ENCODE results near the gene FRMD3. TPM values are rescaled to one million over a fixed set of nuclear protein-coding genes. Genes with fewer than 3 reads are reported as not detected.
A peak's percentile ranks its signal among the peaks of the same experiment; 100 is the strongest.

FRMD3 gene
- total RNA-seq, 1 experiment from 2014 or later = 2.0 TPM

GRCh38 chr9:83242066-83242465, 296.1 kb downstream of the FRMD3 start:
- in situ Hi-C loops (cut with HindIII; ENCODE audit: low pct_unique_long_range_greater_than_20kb, low sequenced_read_pairs) = no loop called here
- DNase-seq (ENCODE audit: low read depth) = no peak

GRCh38 chr9:83240671-83241070, 297.5 kb downstream of the FRMD3 start:
- in situ Hi-C loops (cut with HindIII; ENCODE audit: low pct_unique_long_range_greater_than_20kb, low sequenced_read_pairs) = no loop called here
- no peak for DNase-seq (ENCODE audit: low read depth)

- in situ Hi-C loops (cut with HindIII; ENCODE audit: low pct_unique_long_range_greater_than_20kb, low sequenced_read_pairs) = no loop called here
- no peak for DNase-seq (ENCODE audit: low read depth)
Observed at GRCh38 chr9:83239747-83240146, 298.5 kb downstream of the FRMD3 start.

GRCh38 chr9:83238871-83239640, 299.1 kb downstream of the FRMD3 start:
- DNase-seq (ENCODE audit: low read depth) = no peak
- in situ Hi-C loops (cut with HindIII; ENCODE audit: low pct_unique_long_range_greater_than_20kb, low sequenced_read_pairs) = no loop called here

- no peak for DNase-seq (ENCODE audit: low read depth)
- in situ Hi-C loops (cut with HindIII; ENCODE audit: low pct_unique_long_range_greater_than_20kb, low sequenced_read_pairs) = no loop called here
Observed at GRCh38 chr9:83236029-83236696, 302.0 kb downstream of the FRMD3 start.

GRCh38 chr9:83235526-83235925, 302.7 kb downstream of the FRMD3 start:
- in situ Hi-C loops (cut with HindIII; ENCODE audit: low pct_unique_long_range_greater_than_20kb, low sequenced_read_pairs) = no loop called here
- no peak for DNase-seq (ENCODE audit: low read depth)

- no peak for DNase-seq (ENCODE audit: low read depth)
- in situ Hi-C loops (cut with HindIII; ENCODE audit: low pct_unique_long_range_greater_than_20kb, low sequenced_read_pairs) = no loop called here
Observed at GRCh38 chr9:83234541-83234940, 303.7 kb downstream of the FRMD3 start.

- in situ Hi-C loops (cut with HindIII; ENCODE audit: low pct_unique_long_range_greater_than_20kb, low sequenced_read_pairs) = no loop called here
Observed at GRCh38 chr9:83233647-83234046, 304.6 kb downstream of the FRMD3 start.

GRCh38 chr9:83231039-83231438, 307.2 kb downstream of the FRMD3 start:
- in situ Hi-C loops (cut with HindIII; ENCODE audit: low pct_unique_long_range_greater_than_20kb, low sequenced_read_pairs) = no loop called here
- DNase-seq (ENCODE audit: low read depth) = no peak

More at GRCh38 chr9:83233647-83234046, 304.6 kb downstream of the FRMD3 start:
- no peak for DNase-seq (ENCODE audit: low read depth)

GRCh38 chr9:83220730-83221129, 317.5 kb downstream of the FRMD3 start:
- in situ Hi-C loops (cut with HindIII; ENCODE audit: low pct_unique_long_range_greater_than_20kb, low sequenced_read_pairs) = no loop called here
- peak; percentile 63 for DNase-seq (ENCODE audit: low read depth)

- no peak for DNase-seq (ENCODE audit: low read depth)
- in situ Hi-C loops (cut with HindIII; ENCODE audit: low pct_unique_long_range_greater_than_20kb, low sequenced_read_pairs) = no loop called here
Observed at GRCh38 chr9:83219924-83220438, 318.2 kb downstream of the FRMD3 start.

GRCh38 chr9:83219154-83219923, 318.9 kb downstream of the FRMD3 start:
- peak; percentile 80 for DNase-seq (ENCODE audit: low read depth)
- in situ Hi-C loops (cut with HindIII; ENCODE audit: low pct_unique_long_range_greater_than_20kb, low sequenced_read_pairs) = no loop called here

GRCh38 chr9:83218411-83219090, 319.6 kb downstream of the FRMD3 start:
- DNase-seq (ENCODE audit: low read depth) = no peak
- in situ Hi-C loops (cut with HindIII; ENCODE audit: low pct_unique_long_range_greater_than_20kb, low sequenced_read_pairs) = no loop called here

- in situ Hi-C loops (cut with HindIII; ENCODE audit: low pct_unique_long_range_greater_than_20kb, low sequenced_read_pairs) = no loop called here
- no peak for DNase-seq (ENCODE audit: low read depth)
Observed at GRCh38 chr9:83209188-83209731, 328.9 kb downstream of the FRMD3 start.

GRCh38 chr9:83208065-83208850, 329.9 kb downstream of the FRMD3 start:
- in situ Hi-C loops (cut with HindIII; ENCODE audit: low pct_unique_long_range_greater_than_20kb, low sequenced_read_pairs) = no loop called here

GRCh38 chr9:83204047-83204446, 334.2 kb downstream of the FRMD3 start:
- DNase-seq (ENCODE audit: low read depth) = no peak
- in situ Hi-C loops (cut with HindIII; ENCODE audit: low pct_unique_long_range_greater_than_20kb, low sequenced_read_pairs) = no loop called here

More at GRCh38 chr9:83208065-83208850, 329.9 kb downstream of the FRMD3 start:
- no peak for DNase-seq (ENCODE audit: low read depth)

- DNase-seq (ENCODE audit: low read depth) = no peak
- in situ Hi-C loops (cut with HindIII; ENCODE audit: low pct_unique_long_range_greater_than_20kb, low sequenced_read_pairs) = no loop called here
Observed at GRCh38 chr9:83200531-83200930, 337.7 kb downstream of the FRMD3 start.
